MCF 10A (cell line): Measurements from ENCODE around the gene MARVELD1. TPM values are rescaled to one million over a fixed set of nuclear protein-coding genes. Genes with fewer than 3 reads are reported as not detected.

Experiments used
- BruUV-seq: library from RNA; stranded (reverse); fragments of 400-500 nt; replicated peaks from 2 replicates; lab custom pipeline; 2021; lab: Mats Ljungman, UMichigan
- CTCF ChIA-PET: fragments of 300-600 bp; sonication (Branson Sonifier 250); formaldehyde crosslinking; extraction: SDS; loops from one replicate; lab custom pipeline; 2021; ENCODE audit warnings: antibody characterized with exemption, inconsistent platforms; lab: Yijun Ruan, JAX
- POLR2A ChIA-PET: fragments of 300-600, 350-650 bp; sonication (Branson Sonifier 250); formaldehyde crosslinking; extraction: SDS; loops from one replicate; lab custom pipeline; 2020; ENCODE audit warnings: antibody characterized with exemption, inconsistent platforms; lab: Yijun Ruan, JAX
- DNase-seq: peaks from one replicate; pipeline ENCODE4 v3.0.0-alpha.2; 2018; ENCODE audit not compliant: unreplicated experiment
- H3K27ac Mint-ChIP-seq: one replicate; pipeline ENCODE4 v1.8.0; 2022; ENCODE audit warnings: mild to moderate bottlenecking, low read depth, mixed read lengths; ENCODE audit not compliant: unreplicated experiment
- H3K27me3 Mint-ChIP-seq: one replicate; pipeline ENCODE4 v1.8.0; 2022; ENCODE audit warnings: mixed read lengths; ENCODE audit not compliant: insufficient read depth, unreplicated experiment
- H3K36me3 Mint-ChIP-seq: one replicate; pipeline ENCODE4 v1.8.0; 2022; ENCODE audit warnings: mild to moderate bottlenecking, moderate library complexity, mixed read lengths; ENCODE audit not compliant: insufficient read depth, unreplicated experiment
- H3K4me1 Mint-ChIP-seq: one replicate; pipeline ENCODE4 v1.8.0; 2022; ENCODE audit warnings: mixed read lengths; ENCODE audit not compliant: insufficient read depth, unreplicated experiment
- H3K4me3 Mint-ChIP-seq: one replicate; pipeline ENCODE4 v1.8.0; 2022; ENCODE audit warnings: mild to moderate bottlenecking, moderate library complexity, mixed read lengths; ENCODE audit not compliant: unreplicated experiment
- H3K9me3 Mint-ChIP-seq: one replicate; pipeline ENCODE4 v1.8.0; 2022; ENCODE audit warnings: mixed read lengths; ENCODE audit not compliant: unreplicated experiment
- CTCF ChIP-seq: fragments of 200-600 bp; IDR thresholded peaks from one replicate; pipeline ENCODE4 v1.8.0; 2022; ENCODE audit warnings: antibody characterized with exemption, mild to moderate bottlenecking; ENCODE audit not compliant: unreplicated experiment
- intact Hi-C: fragments of 100-400 bp; cut with micrococcal nuclease; formaldehyde crosslinking; loops from 2 replicates; pipeline ENCODE4 v1.14.1; 2022
- total RNA-seq: library from RNA; stranded (reverse); gene quantifications from 2 replicates; pipeline ENCODE4 v1.2.3, GENCODE V29; 2022

MARVELD1 gene
- total RNA-seq, 1 experiment from 2014 or later: 54.9 TPM

GRCh38 chr10:97686301-97686961, 27.1 kb upstream of the MARVELD1 start:
- H3K27me3 Mint-ChIP-seq: no peaks in the 10 kb centered on the region
- peaks cover 54% of the 10 kb centered on the region for H3K36me3 Mint-ChIP-seq
- intact Hi-C loops: loop anchor here (2.0 to 5.0 kb wide), 3 partner anchors 14 to 44 kb away; partner anchors contain the start of gene PI4K2A
- DNase-seq: no peak
- ChIA-PET POLR2A (interaction anchor here (0.6 to 24.4 kb wide), 33 partner anchors 9 to 1934 kb away, joined by 3 to 915 read pairs (median 5); partner anchors contain the start of genes FRAT2, MARVELD1, PI4K2A and R3HCC1L), CTCF (interaction anchor here (0.6 to 11.1 kb wide), 15 partner anchors 9 to 258 kb away, joined by 3 to 113 read pairs (median 11); partner anchors contain the start of genes MARVELD1 and ZFYVE27)
- H3K4me1 Mint-ChIP-seq: peaks cover 26% of the 10 kb centered on the region
- no peaks in the 10 kb centered on the region for H3K9me3 Mint-ChIP-seq
- BruUV-seq: no TSS peak
- H3K27ac Mint-ChIP-seq: peak overlapping the region; percentile 93
- H3K4me3 Mint-ChIP-seq: peak overlapping the region; percentile 91
- TF ChIP-seq CTCF: no peak

GRCh38 chr10:97686962-97687784, 26.4 kb upstream of the MARVELD1 start, which contains the start of gene AVPI1:
TSS of gene AVPI1 (minus strand) at chr10:97687241. CDS start at chr10:97679905, 7,336 bp downstream.
- H3K9me3 Mint-ChIP-seq: no peaks in the 10 kb centered on the region
- BruUV-seq: no TSS peak
- intact Hi-C loops: loop anchor here (2.0 to 5.0 kb wide), 3 partner anchors 14 to 45 kb away; partner anchors contain the start of gene PI4K2A
- POLR2A ChIA-PET: interaction anchor here (0.6 to 24.4 kb wide), 36 partner anchors 10 to 1933 kb away, joined by 3 to 915 read pairs (median 4); partner anchors contain the start of genes FRAT2, MARVELD1, PI4K2A and R3HCC1L
- peak within 1 kb of the TSS; percentile 93 for H3K27ac Mint-ChIP-seq
- TF ChIP-seq CTCF: no peak
- DNase-seq: peak; percentile 99
- CTCF ChIA-PET: interaction anchor here (0.7 to 11.1 kb wide), 18 partner anchors 10 to 115 kb away, joined by 3 to 113 read pairs (median 5); partner anchors contain the start of genes MARVELD1 and ZFYVE27
- H3K36me3 Mint-ChIP-seq: peaks cover 48% of the 10 kb centered on the region
- peak within 1 kb of the TSS; percentile 91 for H3K4me3 Mint-ChIP-seq
- peaks cover 23% of the 10 kb centered on the region for H3K4me1 Mint-ChIP-seq
- no peaks in the 10 kb centered on the region for H3K27me3 Mint-ChIP-seq

GRCh38 chr10:97687785-97688781, 25.4 kb upstream of the MARVELD1 start:
- H3K4me3 Mint-ChIP-seq: peak overlapping the region; percentile 91
- intact Hi-C loops: loop anchor here (2.0 to 5.0 kb wide), 3 partner anchors 13 to 46 kb away; partner anchors contain the start of gene PI4K2A
- TSS peak; percentile 27 for BruUV-seq

More at GRCh38 chr10:97687785-97688781, 25.4 kb upstream of the MARVELD1 start:
- ChIA-PET CTCF (interaction anchor here (0.7 to 11.1 kb wide), 11 partner anchors 11 to 574 kb away, joined by 3 to 113 read pairs (median 5); partner anchors contain the start of gene MARVELD1), POLR2A (interaction anchor here (0.6 to 24.4 kb wide), 28 partner anchors 10 to 1989 kb away, joined by 3 to 915 read pairs (median 6); partner anchors contain the start of genes ANKRD2, ENTPD7, FRAT2 and MARVELD1)
- peak; percentile 81 for DNase-seq
- no peaks in the 10 kb centered on the region for H3K27me3 Mint-ChIP-seq
- no peaks in the 10 kb centered on the region for H3K9me3 Mint-ChIP-seq
- no peak for TF ChIP-seq CTCF
- peak overlapping the region; percentile 93 for H3K27ac Mint-ChIP-seq
- H3K4me1 Mint-ChIP-seq: peaks cover 17% of the 10 kb centered on the region
- H3K36me3 Mint-ChIP-seq: peaks cover 39% of the 10 kb centered on the region
